ENCODE measurements around the gene ENO1. TPM values are rescaled to one million over a fixed set of nuclear protein-coding genes. Genes with fewer than 3 reads are reported as not detected.
A peak's percentile ranks its signal among the peaks of the same experiment; 100 is the strongest.
"Not testable (repeated sequence)": the region's sequence is repeated elsewhere in the genome, so short reads cannot be mapped to it uniquely, and the experiment has no call there.

Gene ENO1
- total RNA-seq, result 1,000 to 10,000 TPM; 1,803 to 1,841 TPM

GRCh38 chr1:8878448-8878697 is at the start of gene ENO1:
Gene ENO1, minus strand, starts transcription at chr1:8878686. Its CDS starts 3,778 bp downstream, at chr1:8874908.
- peaks cover 53% of the 10 kb centered on the region for H3K4me1 Mint-ChIP-seq (ENCODE audit: low read depth)
- peaks cover 22 to 37% of the 10 kb centered on the region in 2 donors for H3K36me3 Mint-ChIP-seq (ENCODE audit: insufficient read depth in 2 of 2)
- peak within 1 kb of the TSS; percentile 100 for H3K27ac Mint-ChIP-seq
- no peak for DNase-seq
- H3K9me3 Mint-ChIP-seq, result no peaks in the 10 kb centered on the region
- no peak for ATAC-seq (replicated peaks in 1 of 2)
- peak within 1 kb of the TSS; percentile 82 to 91 for H3K4me3 Mint-ChIP-seq
- H3K27me3 Mint-ChIP-seq (ENCODE audit: low read depth), result no peaks in the 10 kb centered on the region

DNA sequence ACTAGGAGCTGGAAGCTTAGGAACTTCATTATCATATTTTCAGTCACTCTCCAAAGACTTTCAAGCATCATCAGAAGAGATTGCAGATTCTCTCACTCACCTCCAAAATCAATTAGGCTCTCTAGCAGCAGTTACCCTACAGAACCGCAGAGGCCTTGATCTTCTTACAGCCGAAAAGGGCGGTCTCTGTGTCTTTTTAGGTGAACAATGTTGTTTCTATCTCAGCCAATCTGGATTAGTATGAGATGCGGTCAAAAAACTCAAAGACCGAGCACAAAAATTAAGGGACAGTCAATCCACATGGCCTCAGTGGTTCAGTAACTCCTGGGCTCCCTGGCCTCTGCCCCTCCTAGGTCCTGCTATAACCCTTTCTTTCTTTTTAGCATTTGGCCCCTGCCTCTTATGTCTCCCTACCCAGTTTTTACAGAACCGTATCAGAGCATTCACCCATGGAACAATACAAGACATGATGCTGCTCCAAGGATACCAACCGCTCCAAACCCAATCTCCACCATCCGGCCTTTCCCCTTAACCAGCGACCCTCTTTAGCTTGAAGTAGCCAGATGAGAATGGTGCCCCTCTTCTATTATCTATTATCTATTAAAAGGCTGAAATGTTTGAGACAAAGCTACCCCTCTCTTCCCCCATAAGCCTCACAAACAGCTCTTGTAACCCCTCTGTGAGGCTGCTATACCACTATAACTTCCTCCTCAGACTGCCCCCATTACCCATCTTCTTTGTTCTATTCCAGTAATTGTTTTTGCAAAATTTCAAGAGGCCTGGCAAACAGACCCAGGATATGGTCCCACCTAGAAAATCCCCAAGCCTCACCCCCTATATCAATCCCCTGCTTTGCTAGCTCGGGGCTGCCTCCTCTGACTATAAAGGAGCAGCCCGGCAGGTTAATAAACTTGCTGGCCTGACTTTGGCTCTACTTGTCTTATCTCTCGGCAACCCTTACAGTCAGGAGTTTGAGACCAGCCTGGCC is 48.5 kb upstream of the ENO1 start:
- peaks cover 2% of the 10 kb centered on the region in 2 donors for H3K36me3 Mint-ChIP-seq (ENCODE audit: insufficient read depth in 2 of 2)
- no peak overlapping the region for H3K4me3 Mint-ChIP-seq
- peak; percentile 58 to 66 for ATAC-seq (replicated peaks in 1 of 2)
- H3K27ac Mint-ChIP-seq, result no peak overlapping the region
- H3K4me1 Mint-ChIP-seq (ENCODE audit: low read depth), result peaks cover 12% of the 10 kb centered on the region
- H3K27me3 Mint-ChIP-seq (ENCODE audit: low read depth), result no peaks in the 10 kb centered on the region
- no peaks in the 10 kb centered on the region for H3K9me3 Mint-ChIP-seq
- peak in 1 of 2 donors; percentile 17 for DNase-seq

- Mint-ChIP-seq H3K9me3 (no peaks in the 10 kb centered on the region), H3K4me3 (no peak overlapping the region), H3K27me3 (ENCODE audit: low read depth) (no peaks in the 10 kb centered on the region), H3K36me3 (ENCODE audit: insufficient read depth in 2 of 2) (peaks cover 3 to 10% of the 10 kb centered on the region in 2 donors), H3K27ac (no peak overlapping the region), H3K4me1 (ENCODE audit: low read depth) (peaks cover 23% of the 10 kb centered on the region)
- ATAC-seq (replicated peaks in 1 of 2) (peak; percentile 51 to 61), DNase-seq (no peak)
Measured at GRCh38 chr1:8925960-8926359, 47.5 kb upstream of the ENO1 start.

DNA sequence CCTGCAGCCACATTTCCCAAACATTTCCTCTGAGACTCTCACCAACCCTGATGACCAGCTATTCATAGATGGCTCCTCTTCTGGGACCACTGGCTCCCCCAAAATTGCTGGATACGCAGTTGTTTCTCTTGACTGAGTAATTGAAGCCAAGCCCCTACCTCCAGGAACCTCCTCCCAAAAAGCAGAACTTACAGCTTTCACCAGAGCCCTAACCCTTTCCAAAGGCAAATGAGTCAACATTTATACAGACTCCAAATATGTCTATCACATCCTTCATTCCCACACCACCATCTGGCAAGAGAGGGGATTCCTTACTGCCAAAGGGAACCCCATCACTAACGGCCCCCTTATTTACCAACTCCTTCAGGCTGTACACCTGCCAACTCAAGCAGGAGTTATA is 46.9 kb upstream of the ENO1 start:
- no peaks in the 10 kb centered on the region for H3K27me3 Mint-ChIP-seq (ENCODE audit: low read depth)
- H3K4me1 Mint-ChIP-seq (ENCODE audit: low read depth), result peaks cover 25% of the 10 kb centered on the region
- no peak for ATAC-seq (replicated peaks in 1 of 2)

GRCh38 chr1:8922962-8923361 is 44.5 kb upstream of the ENO1 start:
- H3K9me3 Mint-ChIP-seq, result no peaks in the 10 kb centered on the region
- no peak for ATAC-seq (replicated peaks in 1 of 2)
- no peak overlapping the region for H3K4me3 Mint-ChIP-seq
- H3K4me1 Mint-ChIP-seq (ENCODE audit: low read depth), result peaks cover 25% of the 10 kb centered on the region
- H3K27ac Mint-ChIP-seq, result no peak overlapping the region
- DNase-seq, result no peak
- no peaks in the 10 kb centered on the region for H3K27me3 Mint-ChIP-seq (ENCODE audit: low read depth)
- H3K36me3 Mint-ChIP-seq (ENCODE audit: insufficient read depth in 2 of 2), result peaks cover 3 to 10% of the 10 kb centered on the region in 2 donors

More for the DNA sequence above, 46.9 kb upstream of the ENO1 start:
- peaks cover 3 to 10% of the 10 kb centered on the region in 2 donors for H3K36me3 Mint-ChIP-seq (ENCODE audit: insufficient read depth in 2 of 2)
- DNase-seq, result no peak
- no peaks in the 10 kb centered on the region for H3K9me3 Mint-ChIP-seq
- H3K4me3 Mint-ChIP-seq, result no peak overlapping the region
- no peak overlapping the region for H3K27ac Mint-ChIP-seq

DNA sequence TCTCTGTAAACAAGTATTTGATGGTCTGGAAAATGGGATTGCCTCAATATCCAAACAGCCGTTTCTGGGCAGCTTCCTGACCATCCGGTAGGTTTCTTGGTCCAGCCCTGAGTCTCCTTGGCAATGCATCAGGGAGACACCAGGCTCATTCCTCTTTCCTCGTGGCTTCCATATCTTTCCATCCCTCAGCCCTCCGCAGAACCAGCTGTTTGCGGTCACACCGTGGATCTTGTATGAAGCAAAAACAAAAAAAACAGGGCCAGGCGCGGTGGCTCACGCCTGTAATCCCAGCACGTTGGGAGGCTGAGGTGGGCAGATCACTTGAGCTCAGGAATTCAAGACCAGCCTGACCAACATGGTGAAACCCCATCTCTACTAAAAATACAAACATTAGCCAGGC is 39.0 kb upstream of the ENO1 start:
- H3K9me3 Mint-ChIP-seq; H3K27me3 Mint-ChIP-seq (ENCODE audit: low read depth); H3K4me3 Mint-ChIP-seq; DNase-seq; ATAC-seq (replicated peaks in 1 of 2); H3K27ac Mint-ChIP-seq: not testable (repeated sequence)
- Mint-ChIP-seq H3K4me1 (ENCODE audit: low read depth) (peaks cover 26% of the 10 kb centered on the region), H3K36me3 (ENCODE audit: insufficient read depth in 2 of 2) (peaks cover 3 to 10% of the 10 kb centered on the region in 2 donors)

DNA sequence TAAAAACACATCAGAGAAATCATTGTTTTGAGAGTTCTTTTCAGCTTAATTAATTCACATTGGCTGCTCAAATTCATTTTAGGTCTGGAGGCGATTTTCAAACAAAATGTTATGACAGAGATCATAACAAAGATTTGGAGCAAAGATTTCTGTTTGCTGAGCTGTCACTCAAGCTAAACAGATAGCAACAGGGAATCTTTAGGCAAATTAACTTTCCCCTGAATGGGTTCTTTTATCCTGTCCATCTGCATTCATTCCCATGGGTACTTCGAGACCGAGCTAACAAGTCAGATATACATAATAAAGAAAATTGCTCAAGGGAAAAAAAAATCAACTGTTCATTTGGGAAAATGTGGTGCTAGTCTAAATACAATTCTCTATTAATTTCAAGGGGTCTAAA is 37.0 kb upstream of the ENO1 start:
- Mint-ChIP-seq H3K36me3 (ENCODE audit: insufficient read depth in 2 of 2) (no peaks in the 10 kb centered on the region), H3K27ac (no peak overlapping the region), H3K9me3 (no peaks in the 10 kb centered on the region), H3K4me1 (ENCODE audit: low read depth) (peaks cover 7% of the 10 kb centered on the region), H3K27me3 (ENCODE audit: low read depth) (no peaks in the 10 kb centered on the region), H3K4me3 (no peak overlapping the region)
- ATAC-seq (replicated peaks in 1 of 2) (no peak), DNase-seq (no peak)

DNA sequence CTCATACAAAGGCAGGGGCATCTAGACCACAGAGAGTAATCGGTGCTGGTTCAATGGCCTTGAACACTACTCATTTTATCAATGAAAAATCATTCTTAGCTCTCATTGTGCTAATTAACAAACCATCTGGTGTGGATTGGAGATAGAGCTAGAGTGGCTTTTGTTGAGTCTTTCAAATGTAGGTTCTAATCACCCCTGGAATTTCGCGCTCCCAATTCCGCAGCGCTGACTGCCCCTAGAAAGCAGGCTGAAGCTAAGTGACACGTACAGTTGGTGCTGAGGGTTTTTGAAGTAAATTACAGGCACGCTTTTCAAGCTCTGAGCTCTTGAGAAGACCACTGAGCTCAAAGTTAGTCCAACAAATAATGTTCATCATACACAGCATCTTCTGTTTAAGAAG is 36.0 kb upstream of the ENO1 start:
- Mint-ChIP-seq H3K4me1 (ENCODE audit: low read depth) (peaks cover 7% of the 10 kb centered on the region), H3K36me3 (ENCODE audit: insufficient read depth in 2 of 2) (no peaks in the 10 kb centered on the region), H3K27ac (no peak overlapping the region)

DNA sequence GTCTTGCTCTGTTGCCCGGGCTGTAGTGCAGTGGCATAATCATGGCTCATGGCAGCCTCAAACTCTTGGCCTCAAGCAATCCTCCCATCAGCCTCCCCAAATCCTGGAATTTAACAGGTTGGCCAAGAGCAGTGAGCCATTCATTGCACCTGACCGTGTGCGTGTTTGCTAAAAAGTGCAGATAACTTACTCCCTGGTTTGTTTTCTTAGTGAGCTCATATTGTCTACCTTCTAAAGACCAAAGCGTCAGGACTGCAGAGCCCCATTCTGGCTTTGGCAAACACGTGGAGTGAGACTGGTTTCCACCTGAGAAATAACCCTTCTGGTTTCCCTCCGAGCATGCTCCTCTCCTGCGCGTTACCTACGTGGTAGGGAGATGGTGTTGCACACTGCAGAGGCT is 35.0 kb upstream of the ENO1 start:
- H3K4me3 Mint-ChIP-seq, result no peak overlapping the region
- ATAC-seq (replicated peaks in 1 of 2) (no peak), DNase-seq (no peak)
- no peaks in the 10 kb centered on the region for H3K9me3 Mint-ChIP-seq
- no peaks in the 10 kb centered on the region for H3K27me3 Mint-ChIP-seq (ENCODE audit: low read depth)
- H3K27ac Mint-ChIP-seq, result no peak overlapping the region
- H3K4me1 Mint-ChIP-seq (ENCODE audit: low read depth), result peaks cover 7% of the 10 kb centered on the region
- H3K36me3 Mint-ChIP-seq (ENCODE audit: insufficient read depth in 2 of 2), result no peaks in the 10 kb centered on the region

More for the DNA sequence above, 36.0 kb upstream of the ENO1 start:
- H3K9me3 Mint-ChIP-seq, result no peaks in the 10 kb centered on the region
- H3K27me3 Mint-ChIP-seq (ENCODE audit: low read depth), result no peaks in the 10 kb centered on the region
- DNase-seq (no peak), ATAC-seq (replicated peaks in 1 of 2) (no peak)
- H3K4me3 Mint-ChIP-seq, result no peak overlapping the region

DNA sequence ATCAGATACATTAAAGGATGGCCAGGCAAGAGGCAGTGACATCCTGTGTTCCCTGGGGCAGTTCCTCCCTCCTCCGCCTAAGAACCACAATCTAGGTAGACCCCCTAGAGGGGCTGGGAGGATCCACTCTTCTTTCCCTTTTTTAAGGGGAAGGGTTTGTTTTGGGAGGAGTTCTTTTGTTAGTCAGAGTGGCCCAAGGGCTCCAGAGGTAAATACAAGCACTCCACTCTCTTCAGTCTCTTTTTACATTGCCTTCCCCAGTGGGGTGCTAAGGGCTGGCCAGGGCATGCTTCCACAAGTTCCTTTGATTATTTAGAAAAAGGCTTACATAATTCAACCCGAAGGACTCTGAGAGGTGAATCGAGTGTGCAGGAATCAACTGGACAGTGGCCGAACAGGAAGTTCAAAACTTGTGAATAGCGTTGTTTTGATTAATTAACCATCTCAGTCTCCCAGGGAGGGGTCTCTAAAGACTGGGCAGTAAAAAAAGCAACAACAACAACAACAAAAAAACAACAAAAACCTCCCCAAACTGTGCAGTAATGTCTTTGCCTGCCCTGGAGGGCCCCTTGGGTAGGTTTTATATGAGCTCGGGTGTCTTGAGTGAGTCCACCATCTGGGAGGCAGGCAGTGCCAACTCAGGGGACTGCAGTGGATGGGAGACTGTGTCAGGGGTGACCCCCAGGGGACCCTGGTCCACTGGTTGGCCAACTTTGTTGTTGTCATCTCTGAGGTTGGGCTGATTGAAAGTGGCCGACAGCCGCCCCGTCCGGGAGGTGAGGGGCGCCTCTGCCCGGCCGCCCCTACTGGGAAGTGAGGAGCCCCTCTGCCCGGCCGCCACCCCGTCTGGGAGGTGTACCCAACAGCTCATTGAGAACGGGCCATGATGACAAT is 33.2 kb upstream of the ENO1 start:
- H3K27me3 Mint-ChIP-seq (ENCODE audit: low read depth), result no peaks in the 10 kb centered on the region
- no peaks in the 10 kb centered on the region for H3K36me3 Mint-ChIP-seq (ENCODE audit: insufficient read depth in 2 of 2)
- no peaks in the 10 kb centered on the region for H3K9me3 Mint-ChIP-seq
- H3K4me1 Mint-ChIP-seq (ENCODE audit: low read depth), result no peaks in the 10 kb centered on the region
- no peak overlapping the region for H3K4me3 Mint-ChIP-seq
- ATAC-seq (replicated peaks in 1 of 2) (no peak), DNase-seq (no peak)
- H3K27ac Mint-ChIP-seq, result no peak overlapping the region

DNA sequence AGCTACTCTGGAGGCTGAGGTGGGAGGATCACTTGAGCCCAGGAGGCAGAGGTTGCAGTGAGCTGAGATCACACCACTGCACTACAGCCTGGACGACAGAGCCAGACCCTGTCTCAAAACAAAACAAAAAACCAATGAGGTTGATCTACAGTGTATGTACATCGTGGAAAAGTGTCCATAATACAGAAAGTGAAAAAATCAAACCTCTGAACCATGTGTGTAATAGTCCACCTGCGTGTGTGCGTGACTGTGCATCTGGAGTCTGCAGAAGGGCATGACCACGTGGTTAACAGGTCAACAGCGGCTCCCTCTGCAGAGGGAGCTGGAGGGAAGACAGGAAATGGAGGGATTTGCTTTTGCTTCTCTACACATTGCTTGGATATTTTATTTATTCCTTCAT is 32.4 kb upstream of the ENO1 start:
- no peaks in the 10 kb centered on the region for H3K27me3 Mint-ChIP-seq (ENCODE audit: low read depth)
- H3K36me3 Mint-ChIP-seq (ENCODE audit: insufficient read depth in 2 of 2), result no peaks in the 10 kb centered on the region
- DNase-seq, result no peak
- peaks cover 1% of the 10 kb centered on the region for H3K4me1 Mint-ChIP-seq (ENCODE audit: low read depth)
- ATAC-seq (replicated peaks in 1 of 2), result peak; percentile 31 to 39
- H3K9me3 Mint-ChIP-seq, result no peaks in the 10 kb centered on the region
- H3K27ac Mint-ChIP-seq, result no peak overlapping the region
- H3K4me3 Mint-ChIP-seq, result no peak overlapping the region

DNA sequence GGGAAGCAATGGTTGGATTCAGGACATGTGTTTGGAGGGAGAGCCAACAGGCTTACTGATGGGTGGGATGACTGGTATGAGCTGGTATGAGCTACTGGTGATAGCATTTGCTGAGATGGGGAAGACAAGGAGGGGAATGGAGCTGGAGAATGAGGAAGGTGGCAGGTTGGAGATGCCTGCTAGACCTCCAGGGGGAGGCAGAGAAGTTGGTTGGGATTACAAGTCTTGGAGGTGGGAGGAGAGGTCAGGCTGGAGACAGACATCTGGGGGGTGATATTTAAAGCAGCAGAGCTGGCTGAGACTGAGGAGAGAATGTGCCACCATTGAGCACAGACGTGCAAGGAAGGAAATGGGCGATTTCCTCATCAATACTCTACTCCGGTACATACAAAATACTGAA is 31.8 kb upstream of the ENO1 start:
- ATAC-seq (replicated peaks in 1 of 2) (no peak), DNase-seq (no peak)
- Mint-ChIP-seq H3K36me3 (ENCODE audit: insufficient read depth in 2 of 2) (no peaks in the 10 kb centered on the region), H3K9me3 (no peaks in the 10 kb centered on the region), H3K27ac (no peak overlapping the region), H3K4me3 (no peak overlapping the region), H3K27me3 (ENCODE audit: low read depth) (no peaks in the 10 kb centered on the region), H3K4me1 (ENCODE audit: low read depth) (peaks cover 7% of the 10 kb centered on the region)

Measured in activated T-cell treated with anti-CD3 and anti-CD28 coated beads, Interleukin-2, amount 50 U/mL, for 72 hours (primary cell).